DND-41 (cell line): ENCODE results near the gene TLK1.

Experiments
- ATAC-seq: fragments of 200-7000 bp; cut with Tn5 transposase; 3 replicates; pipeline ENCODE4 v1.9.1; 2021; ENCODE audit warnings: low read depth; ENCODE audit not compliant: insufficient read depth
- DNase-seq: peaks from one replicate; pipeline ENCODE4 v3.0.0-alpha.2; 2020
- H2AFZ ChIP-seq: 2 replicates; pipeline ENCODE4 v1.6.0; 2012; ENCODE audit warnings: low read depth, low read length
- H3K27ac ChIP-seq: 2 replicates; pipeline ENCODE4 v1.5.1; 2012; ENCODE audit warnings: low read length, inconsistent platforms
- H3K27me3 ChIP-seq: fragments of 200-600 bp; sonication (generic); 2 replicates; pipeline ENCODE4 v1.6.0; 2012; ENCODE audit warnings: low read length, mild to moderate bottlenecking, inconsistent platforms; ENCODE audit not compliant: insufficient read depth, poor library complexity
- H3K36me3 ChIP-seq: 2 replicates; pipeline ENCODE4 v1.5.1; 2012; ENCODE audit warnings: low read length, inconsistent platforms; ENCODE audit not compliant: insufficient read depth
- H3K4me1 ChIP-seq: 2 replicates; pipeline ENCODE4 v1.5.1; 2012; ENCODE audit warnings: mild to moderate bottlenecking, low read length; ENCODE audit not compliant: insufficient read depth
- H3K4me2 ChIP-seq: 2 replicates; pipeline ENCODE4 v1.6.0; 2012; ENCODE audit warnings: mild to moderate bottlenecking, moderate library complexity, low read length, inconsistent platforms; ENCODE audit not compliant: insufficient read depth
- H3K4me3 ChIP-seq, 2 experiments: fragments of 200-600 bp in 1 of 2; shearing (Covaris generic) in 1 of 2; 2 replicates each; pipeline ENCODE4 v1.5.1; 2012 to 2016; ENCODE audit warnings: inconsistent platforms in 2 of 2, low read length in 2 of 2, mild to moderate bottlenecking in 2 of 2, low read depth in 1 of 2, moderate library complexity in 1 of 2
- H3K79me2 ChIP-seq: 2 replicates; pipeline ENCODE4 v1.6.0; 2012; ENCODE audit warnings: low read length, inconsistent platforms; ENCODE audit not compliant: insufficient read depth
- H3K9ac ChIP-seq: 2 replicates; pipeline ENCODE4 v1.6.0; 2012; ENCODE audit warnings: low read depth, mild to moderate bottlenecking, inconsistent platforms, low read length, moderate library complexity
- H3K9me3 ChIP-seq: 2 replicates; pipeline ENCODE4 v1.5.1; 2012; ENCODE audit warnings: low read length, moderate library complexity, mild to moderate bottlenecking, inconsistent platforms; ENCODE audit not compliant: insufficient read depth, severe bottlenecking
- H4K20me1 ChIP-seq: 2 replicates; pipeline ENCODE4 v1.6.0; 2012; ENCODE audit warnings: low read length; ENCODE audit not compliant: insufficient read depth
- EZH2 ChIP-seq: IDR thresholded peaks from 3 replicates; pipeline ENCODE4 v1.6.1; 2012; ENCODE audit warnings: borderline replicate concordance, low read depth, mild to moderate bottlenecking, moderate library complexity, low read length, inconsistent platforms; ENCODE audit not compliant: severe bottlenecking
- TF ChIP-seq, protein P1 (sequence below): IDR thresholded peaks from 2 replicates; pipeline ENCODE4 v1.5.1; 2012; ENCODE audit warnings: borderline replicate concordance, low read length, moderate library complexity, mild to moderate bottlenecking; ENCODE audit not compliant: poor library complexity, severe bottlenecking; ENCODE audit errors: extremely low read depth

Gene TLK1

GRCh38 chr2:171004833-171005232, 155.9 kb downstream of the TLK1 start:
- H3K4me3 ChIP-seq, result no peak overlapping the region
- no peaks in the 10 kb centered on the region for H3K79me2 ChIP-seq
- no peaks in the 10 kb centered on the region for H3K9me3 ChIP-seq
- DNase-seq, result no peak
- H3K27me3 ChIP-seq, result no peaks in the 10 kb centered on the region
- no peak overlapping the region for H2AFZ ChIP-seq
- H3K9ac ChIP-seq, result no peak overlapping the region
- no peak for TF ChIP-seq EZH2
- TF ChIP-seq, protein P1, sequence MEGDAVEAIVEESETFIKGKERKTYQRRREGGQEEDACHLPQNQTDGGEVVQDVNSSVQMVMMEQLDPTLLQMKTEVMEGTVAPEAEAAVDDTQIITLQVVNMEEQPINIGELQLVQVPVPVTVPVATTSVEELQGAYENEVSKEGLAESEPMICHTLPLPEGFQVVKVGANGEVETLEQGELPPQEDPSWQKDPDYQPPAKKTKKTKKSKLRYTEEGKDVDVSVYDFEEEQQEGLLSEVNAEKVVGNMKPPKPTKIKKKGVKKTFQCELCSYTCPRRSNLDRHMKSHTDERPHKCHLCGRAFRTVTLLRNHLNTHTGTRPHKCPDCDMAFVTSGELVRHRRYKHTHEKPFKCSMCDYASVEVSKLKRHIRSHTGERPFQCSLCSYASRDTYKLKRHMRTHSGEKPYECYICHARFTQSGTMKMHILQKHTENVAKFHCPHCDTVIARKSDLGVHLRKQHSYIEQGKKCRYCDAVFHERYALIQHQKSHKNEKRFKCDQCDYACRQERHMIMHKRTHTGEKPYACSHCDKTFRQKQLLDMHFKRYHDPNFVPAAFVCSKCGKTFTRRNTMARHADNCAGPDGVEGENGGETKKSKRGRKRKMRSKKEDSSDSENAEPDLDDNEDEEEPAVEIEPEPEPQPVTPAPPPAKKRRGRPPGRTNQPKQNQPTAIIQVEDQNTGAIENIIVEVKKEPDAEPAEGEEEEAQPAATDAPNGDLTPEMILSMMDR, result no peak
- peaks cover 79% of the 10 kb centered on the region for H3K36me3 ChIP-seq
- no peak for ATAC-seq
- no peak overlapping the region for H3K27ac ChIP-seq
- no peak overlapping the region for H3K4me2 ChIP-seq
- no peaks in the 10 kb centered on the region for H3K4me1 ChIP-seq
- H4K20me1 ChIP-seq, result no peaks in the 10 kb centered on the region

GRCh38 chr2:171004363-171004762, 156.3 kb downstream of the TLK1 start:
- ATAC-seq (no peak), DNase-seq (no peak)
- no peak overlapping the region for H3K4me2 ChIP-seq
- no peak overlapping the region for H3K27ac ChIP-seq
- peaks cover 79% of the 10 kb centered on the region for H3K36me3 ChIP-seq
- no peak overlapping the region for H3K4me3 ChIP-seq
- H3K9ac ChIP-seq, result no peak overlapping the region
- no peaks in the 10 kb centered on the region for H3K9me3 ChIP-seq
- TF ChIP-seq, protein P1, result no peak
- no peak for TF ChIP-seq EZH2
- H2AFZ ChIP-seq, result no peak overlapping the region
- no peaks in the 10 kb centered on the region for H4K20me1 ChIP-seq
- no peaks in the 10 kb centered on the region for H3K79me2 ChIP-seq
- H3K27me3 ChIP-seq, result no peaks in the 10 kb centered on the region
- no peaks in the 10 kb centered on the region for H3K4me1 ChIP-seq

DNA sequence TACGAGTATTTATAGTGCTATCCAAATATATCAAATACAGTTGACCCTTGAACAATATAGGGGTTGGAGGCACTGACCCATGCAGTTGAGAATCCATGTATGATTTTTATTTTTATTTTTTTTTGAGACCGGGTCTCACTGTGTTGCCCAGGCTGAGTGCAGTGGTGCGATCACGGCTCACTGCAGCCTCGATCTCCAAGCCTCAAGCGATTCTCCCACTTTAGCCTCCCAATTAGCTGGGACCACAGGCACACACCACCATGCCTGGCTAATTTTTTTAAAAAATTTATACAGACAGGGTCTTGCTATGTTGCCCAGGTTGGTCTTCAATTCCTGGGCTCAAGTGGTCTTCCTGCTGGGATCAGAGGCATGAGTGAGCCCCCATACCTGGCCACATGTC, 161.0 kb downstream of the TLK1 start:
- DNase-seq, result no peak
- Histone ChIP-seq H3K27ac (no peak overlapping the region), H3K36me3 (peaks cover 75% of the 10 kb centered on the region)

More for the DNA sequence above, 161.0 kb downstream of the TLK1 start:
- Histone ChIP-seq H2AFZ (no peak overlapping the region), H3K4me1 (no peaks in the 10 kb centered on the region), H3K79me2 (no peaks in the 10 kb centered on the region), H4K20me1 (no peaks in the 10 kb centered on the region), H3K9ac (no peak overlapping the region), H3K9me3 (no peaks in the 10 kb centered on the region), H3K27me3 (no peaks in the 10 kb centered on the region), H3K4me3 (no peak overlapping the region), H3K4me2 (no peak overlapping the region)
- no peak for ATAC-seq
- no peak for TF ChIP-seq EZH2
- TF ChIP-seq, protein P1, result no peak
